Ovary (tissue), 3 donors: ENCODE results near the gene GUCD1.

ENCODE experiments used
- CTCF ChIP-seq, 3 donors: fragments of 450-650 bp in 2 of 3; fragments of 200-600 bp in 1 of 3; IDR thresholded peaks; one replicate each; pipeline versions ENCODE4 v1.5.1 to v1.8.0; 2016 to 2022; ENCODE audit warnings: antibody characterized with exemption in 3 of 3, mild to moderate bottlenecking in 1 of 3
- EP300 ChIP-seq: sonication (generic); formaldehyde crosslinking; IDR thresholded peaks from one replicate; pipeline ENCODE4 v1.6.1; 2017; ENCODE audit warnings: antibody characterized with exemption
- POLR2A ChIP-seq: fragments of 450-650 bp; IDR thresholded peaks from one replicate; pipeline ENCODE4 v1.6.1; 2017; ENCODE audit warnings: antibody characterized with exemption, mild to moderate bottlenecking, moderate library complexity
- donor health status: DM: no; HTN: no; CAD: no.

GRCh38 chr22:24593836-24594568 is 39.1 kb upstream of the GUCD1 start:
- TF ChIP-seq CTCF (IDR thresholded peaks at IDR 0.05): no peak
- TF ChIP-seq EP300: no peak
- no peak for TF ChIP-seq POLR2A
